SK-N-SH (cell line): Measurements from ENCODE around the gene ZSWIM7. TPM values are rescaled to one million over a fixed set of nuclear protein-coding genes. Genes with fewer than 3 reads are reported as not detected.

ENCODE experiments used
- CTCF ChIA-PET: fragments of 300-600, 350-600 bp; formaldehyde crosslinking; extraction: SDS; loops from one replicate; lab custom pipeline; 2021; lab: Yijun Ruan, JAX
- POLR2A ChIA-PET: fragments of 350-600 bp; sonication (Branson Sonifier 250); formaldehyde crosslinking; extraction: SDS; loops from one replicate; lab custom pipeline; 2020; ENCODE audit warnings: antibody characterized with exemption, inconsistent platforms; lab: Yijun Ruan, JAX
- DNase-seq: peaks from one replicate; pipeline ENCODE4 v3.0.0; 2012
- H2AFZ ChIP-seq: fragments of 200-600 bp; sonication (generic); 2 replicates; pipeline ENCODE4 v1.8.1; 2016; ENCODE audit warnings: antibody characterized with exemption, mild to moderate bottlenecking, low read depth
- H3F3A ChIP-seq: fragments of 200-600 bp; sonication (generic); replicated peaks from 2 replicates; pipeline ENCODE3; 2016; ENCODE audit warnings: antibody characterized with exemption, mild to moderate bottlenecking; ENCODE audit not compliant: insufficient read depth
- H3K27ac ChIP-seq, 2 experiments: fragments of 200-500 bp in 1 of 2; fragments of 200-600 bp in 1 of 2; sonication (Bioruptor generic) in 1 of 2; sonication (generic), shearing (Covaris generic) in 1 of 2; 2 replicates each; pipeline versions ENCODE4 v1.5.1 to v1.6.1; 2014 to 2016; ENCODE audit warnings: low read depth in 2 of 2, inconsistent platforms in 1 of 2, low read length in 1 of 2, mild to moderate bottlenecking in 1 of 2, mixed read lengths in 1 of 2
- H3K27me3 ChIP-seq: fragments of 200-600 bp; sonication (generic), shearing (Covaris generic); 2 replicates; pipeline ENCODE4 v1.6.1; 2016; ENCODE audit warnings: mixed run types; ENCODE audit not compliant: insufficient read depth
- H3K36me3 ChIP-seq, 2 experiments: fragments of 200-500 bp in 1 of 2; fragments of 200-600 bp in 1 of 2; sonication (Bioruptor generic) in 1 of 2; sonication (generic) in 1 of 2; replicated peaks in 1 of 2; 2 replicates each; pipeline versions ENCODE3 to v1.5.1; 2014 to 2016; ENCODE audit warnings: low read length in 1 of 2, mild to moderate bottlenecking in 1 of 2; ENCODE audit not compliant: insufficient read depth in 2 of 2, control insufficient read depth in 1 of 2
- H3K4me1 ChIP-seq, 2 experiments: fragments of 200-500 bp in 1 of 2; fragments of 200-600 bp in 1 of 2; sonication (Bioruptor generic) in 1 of 2; sonication (generic), shearing (Covaris generic) in 1 of 2; 2 replicates each; pipeline versions ENCODE4 v1.5.1 to v1.6.1; 2014 to 2016; ENCODE audit warnings: low read depth in 1 of 2, low read length in 1 of 2, mixed run types in 1 of 2; ENCODE audit not compliant: insufficient read depth in 2 of 2, control insufficient read depth in 1 of 2
- H3K4me2 ChIP-seq: fragments of 200-600 bp; sonication (generic), shearing (Covaris generic); 2 replicates; pipeline ENCODE4 v1.6.1; 2017; ENCODE audit warnings: mixed run types
- H3K4me3 ChIP-seq, 2 experiments: fragments of 200-500 bp in 1 of 2; fragments of 200-600 bp in 1 of 2; sonication (Bioruptor generic) in 1 of 2; sonication (generic), shearing (Covaris generic) in 1 of 2; 2 replicates each; pipeline versions ENCODE4 v1.5.1 to v1.8.1; 2014 to 2016; ENCODE audit warnings: low read depth in 2 of 2, inconsistent platforms in 1 of 2, low read length in 1 of 2, mild to moderate bottlenecking in 1 of 2, mixed read lengths in 1 of 2, moderate library complexity in 1 of 2
- H3K79me2 ChIP-seq: fragments of 200-600 bp; sonication (generic); 2 replicates; pipeline ENCODE4 v1.8.1; 2017; ENCODE audit warnings: mild to moderate bottlenecking; ENCODE audit not compliant: insufficient read depth
- H3K9ac ChIP-seq: fragments of 200-600 bp; sonication (generic); 2 replicates; pipeline ENCODE4 v1.6.1; 2017; ENCODE audit warnings: mixed run types
- H3K9me2 ChIP-seq: fragments of 200-600 bp; sonication (generic); 2 replicates; pipeline ENCODE4 v1.6.1; 2017; ENCODE audit warnings: mixed run types
- H3K9me3 ChIP-seq: fragments of 200-600 bp; sonication (generic); 2 replicates; pipeline ENCODE4 v1.6.1; 2017; ENCODE audit warnings: mixed run types, mild to moderate bottlenecking, moderate library complexity
- H4K20me1 ChIP-seq: fragments of 200-600 bp; sonication (generic); 2 replicates; pipeline ENCODE4 v1.6.1; 2017; ENCODE audit warnings: mild to moderate bottlenecking, mixed run types; ENCODE audit not compliant: insufficient read depth
- CHD2 ChIP-seq: fragments of 150-350 bp; IDR thresholded peaks from 2 replicates; pipeline ENCODE4 v1.6.1; 2018; ENCODE audit warnings: low read length; ENCODE audit not compliant: partially characterized antibody
- EP300 ChIP-seq, 2 experiments: IDR thresholded peaks; 2 replicates each; pipeline versions ENCODE4 v1.4.0 to v1.6.1; 2012; ENCODE audit warnings: borderline replicate concordance in 1 of 2, low read depth in 1 of 2, low read length in 1 of 2
- EZH2phosphoT487 ChIP-seq: fragments of 200-600 bp; sonication (generic); IDR thresholded peaks from 2 replicates; pipeline ENCODE4 v1.6.1; 2017; ENCODE audit warnings: low read depth, mixed run types, mild to moderate bottlenecking, antibody characterized with exemption, moderate library complexity, borderline replicate concordance
- FOSL2 ChIP-seq: IDR thresholded peaks from 2 replicates; pipeline ENCODE4 v1.4.0; 2012; ENCODE audit warnings: low read depth, mild to moderate bottlenecking, moderate library complexity, borderline replicate concordance
- FOXJ3 ChIP-seq: sonication (generic); formaldehyde crosslinking; IDR thresholded peaks from 2 replicates; pipeline ENCODE4 v1.5.1; 2020; ENCODE audit warnings: mild to moderate bottlenecking, missing genetic modification reagents
- GABPA ChIP-seq: IDR thresholded peaks from 2 replicates; pipeline ENCODE4 v1.4.0; 2012; ENCODE audit warnings: low read depth, mild to moderate bottlenecking
- IRF3 ChIP-seq: fragments of 150-350 bp; IDR thresholded peaks from 2 replicates; pipeline ENCODE4 v1.6.1; 2016; ENCODE audit warnings: mild to moderate bottlenecking, low read depth, low read length
- JUND ChIP-seq: IDR thresholded peaks from 2 replicates; pipeline ENCODE4 v1.4.0; 2012
- MAX ChIP-seq: IDR thresholded peaks from 2 replicates; pipeline ENCODE4 v1.4.0; 2012; ENCODE audit warnings: low read depth
- MEF2A ChIP-seq: IDR thresholded peaks from 2 replicates; pipeline ENCODE4 v1.4.0; 2012; ENCODE audit warnings: low read depth, borderline replicate concordance
- MXI1 ChIP-seq: IDR thresholded peaks from 2 replicates; pipeline ENCODE4 v1.6.1; 2012; ENCODE audit warnings: mild to moderate bottlenecking, low read depth, low read length, improper control_type of control experiment
- PBX3 ChIP-seq: IDR thresholded peaks from 2 replicates; pipeline ENCODE4; 2012
- RAD21 ChIP-seq: IDR thresholded peaks from 2 replicates; pipeline ENCODE4 v1.6.1; 2012; ENCODE audit warnings: mild to moderate bottlenecking, low read length
- RCOR1 ChIP-seq: fragments of 150-350 bp; IDR thresholded peaks from 2 replicates; pipeline ENCODE4 v1.6.1; 2017; ENCODE audit warnings: antibody characterized with exemption, low read length
- REST ChIP-seq: IDR thresholded peaks from 2 replicates; pipeline ENCODE4 v1.6.1; 2012; ENCODE audit warnings: mild to moderate bottlenecking, low read depth, low read length, moderate library complexity
- RFX5 ChIP-seq: IDR thresholded peaks from 2 replicates; pipeline ENCODE4 v1.6.1; 2012; ENCODE audit warnings: mild to moderate bottlenecking, improper control_type of control experiment, low read length
- SIN3A ChIP-seq: IDR thresholded peaks from 2 replicates; pipeline ENCODE4 v1.6.1; 2012; ENCODE audit warnings: low read depth, mild to moderate bottlenecking, low read length, moderate library complexity, borderline replicate concordance
- TCF12 ChIP-seq: IDR thresholded peaks from 2 replicates; pipeline ENCODE4 v1.4.0; 2012
- YY1 ChIP-seq: IDR thresholded peaks from 2 replicates; pipeline ENCODE4 v1.4.0; 2012; ENCODE audit warnings: low read depth, mild to moderate bottlenecking
- ZBTB33 ChIP-seq: IDR thresholded peaks from 2 replicates; pipeline ENCODE4 v1.4.0; 2012; ENCODE audit warnings: low read depth, borderline replicate concordance
- WGBS: methylation state at CpG from one replicate; pipeline ENCODE4 v1.1.6; 2017; ENCODE audit warnings: low lambda C conversion rate; 5-methylcytosine and 5-hydroxymethylcytosine counted together
- polyA plus RNA-seq, 3 experiments: library from polyadenylated mRNA; depleted of rRNA; stranded (reverse); fragments of >200 nt; gene quantifications; 2 replicates each; pipeline ENCODE4 v1.2.3, GENCODE V29; 2012

ZSWIM7 gene
- polyA plus RNA-seq, 1 of the 3 experiments (the other 2 are of a cell fraction), result 63.3 TPM

- TF ChIP-seq REST (no peak), FOXJ3 (no peak), RCOR1 (no peak), RFX5 (no peak), CHD2 (no peak), SIN3A (no peak)
Measured at GRCh38 chr17:15981646-15982580, 17.6 kb downstream of the ZSWIM7 start (continued).

- no peaks in the 10 kb centered on the region for H3K27me3 ChIP-seq
- no peak overlapping the region for H3K9ac ChIP-seq
- peaks cover 39% of the 10 kb centered on the region in 2 experiments for H3K36me3 ChIP-seq
- no peaks in the 10 kb centered on the region for H3K79me2 ChIP-seq
- H4K20me1 ChIP-seq, result no peaks in the 10 kb centered on the region
- 47% methylated on average over 2 of the region's 2 CpGs for WGBS
- TF ChIP-seq EP300 (IDR thresholded peaks at IDR 0.05; ENCODE audit: borderline replicate concordance in 1 of 2, low read depth in 1 of 2, low read length in 1 of 2) (no peak), MAX (no peak), GABPA (no peak), IRF3 (no peak), RAD21 (no peak), FOSL2 (no peak), JUND (no peak), MXI1 (no peak), PBX3 (no peak), CHD2 (no peak), MEF2A (no peak), TCF12 (no peak), YY1 (no peak), EZH2phosphoT487 (no peak), ZBTB33 (no peak), SIN3A (no peak)
- H3K27ac ChIP-seq, result no peak overlapping the region
- peaks cover 0 to 6% of the 10 kb centered on the region in 2 experiments; a peak in 1 of 4 replicates for H3K4me1 ChIP-seq
- H3F3A ChIP-seq, result peaks cover 3% of the 10 kb centered on the region
- H3K9me3 ChIP-seq, result no peaks in the 10 kb centered on the region
- H3K4me2 ChIP-seq, result no peak overlapping the region
- POLR2A ChIA-PET, result no interaction called here
- H3K4me3 ChIP-seq, result no peak overlapping the region
- CTCF ChIA-PET, result no interaction called here
- H3K9me2 ChIP-seq, result no peaks in the 10 kb centered on the region
- DNase-seq, result no peak
- H2AFZ ChIP-seq, result no peak overlapping the region
Measured at GRCh38 chr17:15981208-15981607, 18.3 kb downstream of the ZSWIM7 start.
